Panc1 (cell line): ENCODE data around the gene RHOT2. TPM values are rescaled to one million over a fixed set of nuclear protein-coding genes. Genes with fewer than 3 reads are reported as not detected.

Experiments used
- ATAC-seq: fragments of 200-7000 bp; cut with Tn5 transposase; 2 replicates; pipeline ENCODE4 v1.9.1; 2020; ENCODE audit warnings: mild to moderate bottlenecking, moderate library complexity
- BruUV-seq: library from RNA; stranded (reverse); fragments of 400-500 nt; replicated peaks from 2 replicates; lab custom pipeline; 2021; lab: Mats Ljungman, UMichigan
- CTCF ChIA-PET: fragments of 300-600 bp; sonication (Branson Sonifier 250); formaldehyde crosslinking; loops from one replicate; lab custom pipeline; 2022; ENCODE audit warnings: antibody characterized with exemption; lab: Charles Lee
- POLR2A ChIA-PET: fragments of 300-600 bp; sonication (Branson Sonifier 250); formaldehyde crosslinking; loops from one replicate; lab custom pipeline; 2022; ENCODE audit warnings: antibody characterized with exemption; lab: Charles Lee
- DNase-seq: peaks from one replicate; pipeline ENCODE4 v3.0.0-alpha.2; 2010; ENCODE audit warnings: low read depth, low spot score
- H3K27ac ChIP-seq: 2 replicates; pipeline ENCODE4 v1.5.1; 2011; ENCODE audit warnings: mild to moderate bottlenecking, low read length, inconsistent platforms
- H3K27me3 ChIP-seq: fragments of 200-500 bp; sonication (Bioruptor generic); 2 replicates; pipeline ENCODE4 v1.6.0; 2014; ENCODE audit warnings: low read length, inconsistent platforms; ENCODE audit not compliant: control insufficient read depth, insufficient read depth
- H3K36me3 ChIP-seq: fragments of 200-500 bp; sonication (Bioruptor generic); 2 replicates; pipeline ENCODE4 v1.5.1; 2014; ENCODE audit warnings: inconsistent platforms, mild to moderate bottlenecking, low read length, moderate library complexity; ENCODE audit not compliant: control insufficient read depth, insufficient read depth
- H3K4me1 ChIP-seq: 2 replicates; pipeline ENCODE4 v1.5.1; 2011; ENCODE audit warnings: inconsistent platforms, mild to moderate bottlenecking, low read length, moderate library complexity; ENCODE audit not compliant: control insufficient read depth, insufficient read depth
- H3K4me3 ChIP-seq, 2 experiments: 2 replicates each; pipeline ENCODE4 v1.5.1; 2011 to 2012; ENCODE audit warnings: low read depth in 2 of 2, low read length in 2 of 2, mild to moderate bottlenecking in 2 of 2, inconsistent platforms in 1 of 2, moderate library complexity in 1 of 2
- H3K9me3 ChIP-seq: fragments of 200-500 bp; sonication (Bioruptor generic); 2 replicates; pipeline ENCODE4 v1.5.1; 2014; ENCODE audit warnings: low read depth, mild to moderate bottlenecking, inconsistent platforms, low read length, moderate library complexity; ENCODE audit not compliant: control insufficient read depth, insufficient read depth
- POLR2AphosphoS5 ChIP-seq: IDR thresholded peaks from 2 replicates; pipeline ENCODE4 v1.6.1; 2012; ENCODE audit warnings: mild to moderate bottlenecking, low read depth, low read length, moderate library complexity
- SIN3A ChIP-seq: IDR thresholded peaks from 2 replicates; pipeline ENCODE4 v1.6.1; 2012; ENCODE audit warnings: low read depth, mild to moderate bottlenecking, low read length, moderate library complexity, borderline replicate concordance; ENCODE audit not compliant: insufficient read depth
- TCF7L2 ChIP-seq: IDR thresholded peaks from 2 replicates; pipeline ENCODE4 v1.6.1; 2011; ENCODE audit warnings: mild to moderate bottlenecking, low read depth, low read length, inconsistent platforms
- in situ Hi-C: cut with HindIII; loops from 2 replicates; pipeline ENCODE4 v1.10.0; 2016; ENCODE audit warnings: low sequenced_read_pairs, low pct_unique_long_range_greater_than_20kb
- intact Hi-C: fragments of 100-400 bp; cut with micrococcal nuclease; formaldehyde crosslinking; loops from one replicate; pipeline ENCODE4 v1.10.0; 2022; ENCODE audit not compliant: unreplicated experiment
- total RNA-seq: library from RNA; stranded (reverse); gene quantifications from one replicate; pipeline ENCODE4 v1.2.1, GENCODE V29; 2021; ENCODE audit not compliant: unreplicated experiment
- TF ChIP-seq, protein P1 (sequence below), 2 experiments: IDR thresholded peaks; 2 replicates each; pipeline ENCODE4 v1.6.1; 2011 to 2012; ENCODE audit warnings: low read depth in 2 of 2, control low read depth in 1 of 2, low read length in 1 of 2, mild to moderate bottlenecking in 1 of 2, moderate library complexity in 1 of 2; ENCODE audit not compliant: insufficient read depth in 1 of 2
- TF ChIP-seq, protein P2 (sequence below): fragments of 450-650 bp; IDR thresholded peaks from 2 replicates; pipeline ENCODE4 v1.5.1; 2017; ENCODE audit warnings: mild to moderate bottlenecking

Gene RHOT2
- total RNA-seq, 1 experiment from 2014 or later, result 195 TPM

DNA sequence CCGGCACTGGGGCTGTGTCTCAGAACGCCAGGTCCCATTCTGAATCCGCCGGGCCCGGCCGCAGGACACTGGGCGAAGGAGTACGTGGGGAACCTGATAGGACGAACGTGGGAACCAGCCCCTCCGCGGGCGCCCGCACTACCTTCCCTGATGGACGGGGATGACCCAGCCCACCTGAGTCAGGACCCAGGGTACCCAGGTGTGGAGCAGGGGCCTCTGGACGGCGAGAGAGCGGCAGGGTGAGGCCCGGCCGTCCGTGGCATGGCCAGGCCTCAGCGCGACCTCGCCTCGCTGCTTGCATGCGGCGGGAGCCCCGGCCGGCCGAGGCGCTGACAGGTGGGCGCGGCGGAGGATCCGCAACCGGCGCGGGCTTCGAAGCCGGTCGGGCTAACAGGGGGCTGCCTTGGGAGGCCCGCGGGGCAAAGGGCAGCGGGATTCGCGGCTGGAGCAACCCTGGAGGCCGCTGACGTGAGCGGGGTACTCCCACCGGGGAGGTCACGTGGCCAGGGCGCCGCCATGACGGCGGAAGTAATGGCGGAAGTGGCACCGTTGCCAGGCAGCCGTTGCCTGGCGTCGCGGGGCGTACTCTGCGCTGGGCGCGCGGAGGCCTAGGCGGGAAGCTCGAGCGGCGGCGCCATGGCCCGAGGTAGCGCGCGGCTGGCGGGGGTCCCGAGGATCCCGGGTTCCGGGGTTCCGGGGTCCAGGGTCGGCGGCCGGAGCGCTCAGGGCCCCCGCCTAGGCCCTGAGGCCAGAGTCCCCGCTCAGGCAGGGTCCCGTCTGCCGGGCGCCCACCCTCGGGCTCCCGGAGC, 18.9 kb upstream of the RHOT2 start, which contains the start of gene WDR90:
TSS of gene WDR90 (plus strand) at position 585 of the 809 bp plus-strand sequence. CDS start at position 637, 52 bp downstream.
- H3K27me3 ChIP-seq, result no peaks in the 10 kb centered on the region
- POLR2A ChIA-PET, result interaction anchor here (0.6 to 0.9 kb wide), 2 partner anchors 11 to 245 kb away, joined by 3 to 4 read pairs; no protein-coding TSS in a partner anchor
- DNase-seq, result no peak
- no peaks in the 10 kb centered on the region for H3K36me3 ChIP-seq
- in situ Hi-C loops, result no loop called here
- no peaks in the 10 kb centered on the region for H3K9me3 ChIP-seq
- intact Hi-C loops, result no loop called here
- TSS peak; percentile 69 for BruUV-seq
- peak; percentile 98 for TF ChIP-seq SIN3A
- TF ChIP-seq, protein P1, sequence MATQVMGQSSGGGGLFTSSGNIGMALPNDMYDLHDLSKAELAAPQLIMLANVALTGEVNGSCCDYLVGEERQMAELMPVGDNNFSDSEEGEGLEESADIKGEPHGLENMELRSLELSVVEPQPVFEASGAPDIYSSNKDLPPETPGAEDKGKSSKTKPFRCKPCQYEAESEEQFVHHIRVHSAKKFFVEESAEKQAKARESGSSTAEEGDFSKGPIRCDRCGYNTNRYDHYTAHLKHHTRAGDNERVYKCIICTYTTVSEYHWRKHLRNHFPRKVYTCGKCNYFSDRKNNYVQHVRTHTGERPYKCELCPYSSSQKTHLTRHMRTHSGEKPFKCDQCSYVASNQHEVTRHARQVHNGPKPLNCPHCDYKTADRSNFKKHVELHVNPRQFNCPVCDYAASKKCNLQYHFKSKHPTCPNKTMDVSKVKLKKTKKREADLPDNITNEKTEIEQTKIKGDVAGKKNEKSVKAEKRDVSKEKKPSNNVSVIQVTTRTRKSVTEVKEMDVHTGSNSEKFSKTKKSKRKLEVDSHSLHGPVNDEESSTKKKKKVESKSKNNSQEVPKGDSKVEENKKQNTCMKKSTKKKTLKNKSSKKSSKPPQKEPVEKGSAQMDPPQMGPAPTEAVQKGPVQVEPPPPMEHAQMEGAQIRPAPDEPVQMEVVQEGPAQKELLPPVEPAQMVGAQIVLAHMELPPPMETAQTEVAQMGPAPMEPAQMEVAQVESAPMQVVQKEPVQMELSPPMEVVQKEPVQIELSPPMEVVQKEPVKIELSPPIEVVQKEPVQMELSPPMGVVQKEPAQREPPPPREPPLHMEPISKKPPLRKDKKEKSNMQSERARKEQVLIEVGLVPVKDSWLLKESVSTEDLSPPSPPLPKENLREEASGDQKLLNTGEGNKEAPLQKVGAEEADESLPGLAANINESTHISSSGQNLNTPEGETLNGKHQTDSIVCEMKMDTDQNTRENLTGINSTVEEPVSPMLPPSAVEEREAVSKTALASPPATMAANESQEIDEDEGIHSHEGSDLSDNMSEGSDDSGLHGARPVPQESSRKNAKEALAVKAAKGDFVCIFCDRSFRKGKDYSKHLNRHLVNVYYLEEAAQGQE (IDR thresholded peaks at IDR 0.05; ENCODE audit: insufficient read depth in 1 of 2, low read depth in 2 of 2, low read length in 1 of 2), result 0 out of 4 replicates have a peak, but pooled peaks of 1 of the 2 experiments have one; percentile 10
- TF ChIP-seq, protein P2, sequence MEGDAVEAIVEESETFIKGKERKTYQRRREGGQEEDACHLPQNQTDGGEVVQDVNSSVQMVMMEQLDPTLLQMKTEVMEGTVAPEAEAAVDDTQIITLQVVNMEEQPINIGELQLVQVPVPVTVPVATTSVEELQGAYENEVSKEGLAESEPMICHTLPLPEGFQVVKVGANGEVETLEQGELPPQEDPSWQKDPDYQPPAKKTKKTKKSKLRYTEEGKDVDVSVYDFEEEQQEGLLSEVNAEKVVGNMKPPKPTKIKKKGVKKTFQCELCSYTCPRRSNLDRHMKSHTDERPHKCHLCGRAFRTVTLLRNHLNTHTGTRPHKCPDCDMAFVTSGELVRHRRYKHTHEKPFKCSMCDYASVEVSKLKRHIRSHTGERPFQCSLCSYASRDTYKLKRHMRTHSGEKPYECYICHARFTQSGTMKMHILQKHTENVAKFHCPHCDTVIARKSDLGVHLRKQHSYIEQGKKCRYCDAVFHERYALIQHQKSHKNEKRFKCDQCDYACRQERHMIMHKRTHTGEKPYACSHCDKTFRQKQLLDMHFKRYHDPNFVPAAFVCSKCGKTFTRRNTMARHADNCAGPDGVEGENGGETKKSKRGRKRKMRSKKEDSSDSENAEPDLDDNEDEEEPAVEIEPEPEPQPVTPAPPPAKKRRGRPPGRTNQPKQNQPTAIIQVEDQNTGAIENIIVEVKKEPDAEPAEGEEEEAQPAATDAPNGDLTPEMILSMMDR, result no peak
- peak within 1 kb of the TSS; percentile 56 for H3K4me3 ChIP-seq
- peaks cover 36% of the 10 kb centered on the region for H3K4me1 ChIP-seq
- CTCF ChIA-PET, result no interaction called here
- ATAC-seq, result peak; percentile 77
- peak within 1 kb of the TSS; percentile 78 for H3K27ac ChIP-seq

DNA sequence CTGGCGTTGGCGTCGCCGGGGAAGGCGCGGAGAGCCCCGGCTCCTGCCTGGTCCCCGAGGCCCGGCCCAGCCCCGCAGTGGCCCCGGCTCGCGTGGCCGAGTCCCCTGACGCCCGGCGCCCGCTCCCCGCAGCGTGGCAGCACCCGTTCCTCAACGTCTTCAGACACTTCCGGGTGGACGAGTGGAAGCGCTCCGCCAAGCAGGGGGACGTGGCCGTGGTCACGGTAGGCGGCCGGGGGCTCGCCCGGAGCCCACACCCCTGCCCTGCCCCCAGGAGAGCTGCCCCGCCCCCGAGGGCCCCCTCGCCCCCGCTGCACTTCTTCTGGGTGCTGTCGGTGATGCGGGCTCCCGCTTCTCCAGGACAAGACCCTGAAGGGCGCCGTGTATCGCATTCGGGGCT, 18.3 kb upstream of the RHOT2 start:
- ChIA-PET POLR2A (interaction anchor here (0.9 kb wide), 1 partner anchor 10 kb away, joined by 4 read pairs; no protein-coding TSS in a partner anchor), CTCF (no interaction called here)
- no peaks in the 10 kb centered on the region for H3K36me3 ChIP-seq
- H3K27me3 ChIP-seq, result no peaks in the 10 kb centered on the region
- intact Hi-C loops (no loop called here), in situ Hi-C loops (no loop called here)
- H3K9me3 ChIP-seq, result no peaks in the 10 kb centered on the region
- DNase-seq, result no peak
- TF ChIP-seq, protein P1 (IDR thresholded peaks at IDR 0.05; ENCODE audit: insufficient read depth in 1 of 2, low read depth in 2 of 2, low read length in 1 of 2), result no peak
- TF ChIP-seq POLR2AphosphoS5, result no peak
- no peak for TF ChIP-seq TCF7L2
- no peak for TF ChIP-seq SIN3A
- TF ChIP-seq, protein P2, result no peak
- no peak for ATAC-seq
- peak overlapping the region; percentile 51 for H3K27ac ChIP-seq
- H3K4me1 ChIP-seq, result peaks cover 31% of the 10 kb centered on the region
- peak overlapping the region; percentile 56 for H3K4me3 ChIP-seq
- no TSS peak for BruUV-seq
